Dendritic cell treated with granulocyte-macrophage colony-stimulating factor and Interleukin-4, amounts not matched to agents 40 ng/mL and 50 ng/mL, for 4 days (primary cell): ENCODE data around the gene ANKRD34A.
"Not testable (repeated sequence)": the region's sequence is repeated elsewhere in the genome, so short reads cannot be mapped to it uniquely, and the experiment has no call there.

Experiments
- H3K27ac Mint-ChIP-seq: one replicate; pipeline ENCODE4 v1.8.0; 2022; ENCODE audit warnings: mild to moderate bottlenecking, mixed read lengths
- H3K27me3 Mint-ChIP-seq: one replicate; pipeline ENCODE4 v1.8.0; 2022; ENCODE audit warnings: mild to moderate bottlenecking, mixed read lengths
- H3K36me3 Mint-ChIP-seq: one replicate; pipeline ENCODE4 v1.8.0; 2022; ENCODE audit warnings: low read depth, mixed read lengths
- H3K4me1 Mint-ChIP-seq: one replicate; pipeline ENCODE4 v1.8.0; 2022; ENCODE audit warnings: low read depth, mixed read lengths
- H3K4me3 Mint-ChIP-seq: one replicate; pipeline ENCODE4 v1.8.0; 2022; ENCODE audit warnings: mild to moderate bottlenecking, moderate library complexity, mixed read lengths
- H3K9me3 Mint-ChIP-seq: one replicate; pipeline ENCODE4 v1.8.0; 2022; ENCODE audit warnings: mixed read lengths
- intact Hi-C: fragments of 100-400 bp; cut with micrococcal nuclease; formaldehyde crosslinking; loops from one replicate; pipeline ENCODE4 v1.15.0; 2022

Gene ANKRD34A

DNA sequence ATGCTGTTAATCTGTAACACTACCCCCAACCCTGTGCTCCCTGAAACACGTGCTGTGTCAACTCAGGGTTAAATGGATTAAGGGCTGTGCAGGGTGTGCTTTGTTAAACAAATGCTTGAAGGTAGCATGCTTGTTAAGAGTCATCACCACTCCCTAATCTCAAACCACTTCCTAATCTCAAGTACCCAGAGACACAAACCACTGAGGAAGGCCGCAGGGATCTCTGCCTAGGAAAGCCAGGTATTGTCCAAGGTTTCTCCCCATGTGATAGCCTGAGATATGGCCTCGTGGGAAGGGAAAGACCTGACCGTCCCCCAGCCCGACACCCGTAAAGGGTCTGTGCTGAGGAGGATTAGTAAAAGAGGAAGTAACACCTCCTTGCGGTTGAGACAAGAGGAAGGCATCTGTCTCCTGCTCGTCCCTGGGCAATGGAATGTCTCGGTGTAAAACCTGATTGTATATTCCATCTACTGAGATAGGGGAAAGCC, 31.8 kb downstream of the ANKRD34A start:
- peaks cover 22% of the 10 kb centered on the region for H3K4me1 Mint-ChIP-seq
- intact Hi-C loops, result not testable (repeated sequence)

DNA sequence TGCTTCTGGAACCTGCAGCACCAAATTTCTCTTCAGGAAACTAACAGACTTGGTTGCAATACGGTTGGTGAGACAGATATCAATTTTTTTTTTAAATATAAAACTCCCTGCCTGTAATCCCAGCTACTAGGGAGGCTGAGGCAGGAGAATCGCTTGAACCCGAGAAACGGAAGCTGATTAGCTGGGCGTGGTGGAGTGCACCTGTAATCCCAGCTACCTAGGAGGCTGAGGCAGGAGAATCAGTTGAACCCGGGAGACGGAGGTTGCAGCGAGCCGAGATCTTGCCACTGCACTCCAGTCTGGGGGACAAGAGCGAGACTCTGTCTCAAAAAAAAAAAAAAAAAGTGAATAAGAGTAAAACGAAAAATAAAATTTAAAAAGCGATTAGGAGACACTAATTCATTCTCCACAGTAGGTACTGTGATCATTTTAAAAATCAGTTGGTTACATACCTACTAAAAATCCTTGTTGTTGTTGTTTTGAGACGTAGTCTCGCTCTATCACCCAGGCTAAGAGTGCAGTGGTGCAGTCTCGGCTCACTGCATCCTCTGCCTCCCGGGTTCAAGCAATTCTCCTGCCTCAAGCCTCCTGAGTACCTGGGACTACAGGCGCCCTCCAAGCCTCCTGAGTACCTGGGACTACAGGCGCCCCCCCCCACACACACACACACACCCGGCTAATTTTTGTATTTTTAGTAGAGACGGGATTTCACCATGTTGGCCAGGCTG, 36.3 kb downstream of the ANKRD34A start:
- H3K27me3 Mint-ChIP-seq, result no peaks in the 10 kb centered on the region
- H3K4me1 Mint-ChIP-seq, result peaks cover 16% of the 10 kb centered on the region
- no peaks in the 10 kb centered on the region for H3K9me3 Mint-ChIP-seq
- H3K4me3 Mint-ChIP-seq, result peak overlapping the region; percentile 40
- H3K27ac Mint-ChIP-seq, result no peak overlapping the region
- intact Hi-C loops, result loop anchor here (1.0 to 2.0 kb wide), 2 partner anchors 10 to 37 kb away; partner anchors contain the start of genes ANKRD34A, PEX11B and POLR3GL
- peaks cover 16% of the 10 kb centered on the region for H3K36me3 Mint-ChIP-seq

More for the DNA sequence above, 31.8 kb downstream of the ANKRD34A start:
- not testable (repeated sequence) for H3K4me3 Mint-ChIP-seq, H3K27me3 Mint-ChIP-seq, H3K27ac Mint-ChIP-seq, H3K9me3 Mint-ChIP-seq
- peaks cover 56% of the 10 kb centered on the region for H3K36me3 Mint-ChIP-seq

DNA sequence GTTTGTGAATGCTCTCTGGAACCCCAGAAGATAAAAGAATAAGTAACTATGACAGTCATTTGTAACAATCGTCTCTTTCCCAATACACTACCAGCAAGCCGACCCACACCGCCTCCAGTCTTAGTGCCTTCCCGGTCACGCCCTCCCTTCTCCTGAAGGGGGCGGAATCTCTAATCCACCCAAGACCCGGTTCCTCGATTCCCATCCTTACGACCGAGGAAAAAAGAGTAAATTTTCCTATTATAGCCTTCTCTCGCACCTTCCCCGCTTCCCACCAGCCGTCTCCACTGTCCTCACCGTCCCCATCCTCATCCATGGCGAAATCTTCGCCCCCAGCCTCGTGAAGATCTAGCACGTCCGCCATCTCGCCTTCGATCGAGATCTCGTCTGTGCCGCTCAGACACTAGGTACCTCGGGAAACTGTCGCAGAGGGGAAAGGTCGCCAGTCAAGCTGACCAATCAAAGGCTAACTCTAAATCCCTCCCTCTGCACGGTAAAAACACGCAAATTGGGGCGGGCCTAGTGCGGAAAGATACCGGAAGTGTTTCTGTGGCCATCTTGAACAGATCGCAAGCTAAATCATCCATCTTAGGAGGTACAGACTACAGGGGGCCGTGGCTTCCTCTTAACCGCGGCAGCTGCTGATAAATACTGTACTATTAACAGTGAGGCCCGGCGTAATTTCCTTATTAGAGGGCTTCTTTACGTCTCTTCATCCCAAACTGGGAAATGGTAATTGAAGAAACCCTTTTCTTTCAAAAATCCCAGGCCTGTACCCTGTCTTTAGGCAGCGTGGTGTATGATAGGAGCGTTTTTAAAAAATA, 37.1 kb downstream of the ANKRD34A start, which contains the start of gene RBM8A:
Gene RBM8A, minus strand, starts transcription at position 422 of the 824 bp plus-strand sequence. Its CDS starts 58 bp downstream, at position 364.
- no peaks in the 10 kb centered on the region for H3K9me3 Mint-ChIP-seq

DNA sequence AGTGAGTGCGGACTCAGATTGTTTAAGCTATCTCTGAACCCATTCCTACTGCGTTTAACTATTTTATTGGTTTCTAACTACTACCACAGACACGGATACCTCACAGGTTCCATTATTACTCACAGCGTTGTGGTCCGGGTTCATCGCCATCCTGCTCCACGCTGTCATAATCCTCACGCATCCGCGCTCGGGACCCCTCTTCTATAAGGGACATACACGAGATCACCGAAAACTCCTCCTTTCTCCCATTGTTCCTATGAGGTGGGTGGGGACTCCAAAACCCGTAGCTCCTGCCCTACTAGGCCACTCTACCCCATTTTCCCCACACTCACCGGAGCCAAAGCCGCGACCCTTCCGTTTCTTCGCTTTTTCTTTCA, 37.7 kb downstream of the ANKRD34A start:
- Mint-ChIP-seq H3K27me3 (no peaks in the 10 kb centered on the region), H3K4me1 (peaks cover 9% of the 10 kb centered on the region), H3K36me3 (peaks cover 13% of the 10 kb centered on the region), H3K27ac (no peak overlapping the region), H3K4me3 (no peak overlapping the region), H3K9me3 (no peaks in the 10 kb centered on the region)
- intact Hi-C loops, result loop anchor here (1.0 to 2.0 kb wide), 2 partner anchors 8 to 38 kb away; partner anchors contain the start of genes ANKRD34A, PEX11B and POLR3GL

More for the DNA sequence above, 37.1 kb downstream of the ANKRD34A start, which contains the start of gene RBM8A:
- intact Hi-C loops, result loop anchor here (1.0 to 2.0 kb wide), 2 partner anchors 9 to 38 kb away; partner anchors contain the start of genes ANKRD34A, PEX11B and POLR3GL
- Mint-ChIP-seq H3K4me1 (peaks cover 9% of the 10 kb centered on the region), H3K27me3 (no peaks in the 10 kb centered on the region), H3K36me3 (peaks cover 16% of the 10 kb centered on the region), H3K27ac (no peak within 1 kb of the TSS), H3K4me3 (peak within 1 kb of the TSS; percentile 40)

DNA sequence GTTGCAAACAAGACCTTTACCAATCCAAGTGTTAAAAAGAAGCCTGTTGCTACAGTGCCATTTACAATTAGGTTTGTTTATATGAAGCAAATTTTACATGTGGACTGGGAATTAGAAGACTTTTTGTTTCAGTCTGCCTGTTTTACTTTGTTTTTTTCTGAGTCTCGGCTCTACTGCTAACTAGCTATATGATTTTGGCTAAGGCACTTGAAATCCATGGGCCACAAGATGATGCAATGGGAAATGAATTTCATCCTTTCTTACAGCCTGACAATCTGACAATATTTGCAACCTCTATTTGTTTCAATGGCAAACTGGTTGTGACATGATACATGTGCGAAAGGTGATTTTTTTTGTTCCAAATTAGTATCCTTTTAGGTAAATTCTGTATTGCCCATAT, 42.1 kb downstream of the ANKRD34A start:
- intact Hi-C loops, result no loop called here
- Mint-ChIP-seq H3K27ac (no peak overlapping the region), H3K4me3 (no peak overlapping the region), H3K36me3 (peaks cover 11% of the 10 kb centered on the region), H3K9me3 (no peaks in the 10 kb centered on the region), H3K27me3 (no peaks in the 10 kb centered on the region), H3K4me1 (peaks cover 29% of the 10 kb centered on the region)

DNA sequence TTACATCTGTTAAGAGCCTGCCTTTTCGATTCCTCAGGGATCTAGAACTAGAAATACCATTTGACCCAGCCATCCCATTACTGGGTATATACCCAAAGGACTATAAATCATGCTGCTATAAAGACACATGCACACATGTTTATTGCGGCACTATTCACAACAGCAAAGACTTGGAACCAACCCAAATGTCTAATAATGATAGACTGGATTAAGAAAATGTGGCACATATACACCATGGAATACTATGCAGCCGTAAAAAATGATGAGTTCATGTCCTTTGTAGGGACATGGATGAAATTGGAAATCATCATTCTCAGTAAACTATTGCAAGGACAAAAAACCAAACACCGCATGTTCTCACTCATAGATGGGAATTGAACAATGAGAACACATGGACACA, 44.1 kb downstream of the ANKRD34A start:
- intact Hi-C loops, H3K4me3 Mint-ChIP-seq, H3K27ac Mint-ChIP-seq, H3K27me3 Mint-ChIP-seq, H3K9me3 Mint-ChIP-seq: not testable (repeated sequence)
- Mint-ChIP-seq H3K4me1 (peaks cover 36% of the 10 kb centered on the region), H3K36me3 (peaks cover 30% of the 10 kb centered on the region)

DNA sequence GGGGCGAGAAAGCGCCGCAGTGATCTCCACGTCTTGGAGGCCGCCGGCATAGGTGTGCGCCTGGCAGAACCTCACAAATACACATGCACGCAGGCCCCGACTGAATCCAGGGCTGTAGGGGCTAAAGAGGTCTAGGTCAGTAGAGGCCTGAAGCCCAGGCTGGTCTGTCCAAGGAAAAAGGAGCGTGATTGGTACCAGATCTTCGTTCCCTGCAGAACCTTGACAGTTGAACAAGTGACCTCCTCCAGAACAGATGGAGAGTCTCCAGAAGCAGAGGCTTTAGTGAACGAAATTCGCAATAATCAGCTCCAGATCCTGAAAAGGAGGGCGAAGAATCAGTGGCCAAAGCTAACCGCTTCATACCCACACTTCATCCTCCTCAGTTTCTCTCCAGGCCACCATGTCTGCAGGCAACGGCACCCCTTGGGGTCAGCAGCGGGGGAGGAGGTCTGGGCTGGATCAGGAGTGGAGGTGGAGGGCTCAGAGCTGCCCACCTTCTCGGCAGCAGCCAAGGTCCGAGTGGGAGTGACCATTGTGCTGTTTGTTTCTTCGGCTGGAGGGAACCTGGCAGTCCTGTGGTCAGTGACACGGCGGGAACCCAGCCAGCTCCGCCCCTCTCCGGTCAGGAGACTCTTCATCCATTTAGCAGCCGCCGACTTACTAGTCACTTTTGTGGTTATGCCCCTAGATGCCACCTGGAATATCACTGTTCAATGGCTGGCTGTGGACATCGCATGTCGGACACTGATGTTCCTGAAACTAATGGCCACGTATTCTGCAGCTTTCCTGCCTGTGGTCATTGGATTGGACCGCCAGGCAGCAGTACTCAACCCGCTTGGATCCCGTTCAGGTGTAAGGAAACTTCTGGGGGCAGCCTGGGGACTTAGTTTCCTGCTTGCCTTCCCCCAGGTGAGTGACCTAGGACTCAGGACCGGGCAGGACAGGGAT, 45.1 kb downstream of the ANKRD34A start:
- Mint-ChIP-seq H3K4me1 (peaks cover 36% of the 10 kb centered on the region), H3K9me3 (no peaks in the 10 kb centered on the region), H3K27ac (peak overlapping the region; percentile 69), H3K4me3 (peak overlapping the region; percentile 81), H3K36me3 (peaks cover 41% of the 10 kb centered on the region), H3K27me3 (no peaks in the 10 kb centered on the region)
- intact Hi-C loops, result loop anchor here (1.0 kb wide), 1 partner anchor 8 kb away; the partner anchor contains the start of gene RBM8A

DNA sequence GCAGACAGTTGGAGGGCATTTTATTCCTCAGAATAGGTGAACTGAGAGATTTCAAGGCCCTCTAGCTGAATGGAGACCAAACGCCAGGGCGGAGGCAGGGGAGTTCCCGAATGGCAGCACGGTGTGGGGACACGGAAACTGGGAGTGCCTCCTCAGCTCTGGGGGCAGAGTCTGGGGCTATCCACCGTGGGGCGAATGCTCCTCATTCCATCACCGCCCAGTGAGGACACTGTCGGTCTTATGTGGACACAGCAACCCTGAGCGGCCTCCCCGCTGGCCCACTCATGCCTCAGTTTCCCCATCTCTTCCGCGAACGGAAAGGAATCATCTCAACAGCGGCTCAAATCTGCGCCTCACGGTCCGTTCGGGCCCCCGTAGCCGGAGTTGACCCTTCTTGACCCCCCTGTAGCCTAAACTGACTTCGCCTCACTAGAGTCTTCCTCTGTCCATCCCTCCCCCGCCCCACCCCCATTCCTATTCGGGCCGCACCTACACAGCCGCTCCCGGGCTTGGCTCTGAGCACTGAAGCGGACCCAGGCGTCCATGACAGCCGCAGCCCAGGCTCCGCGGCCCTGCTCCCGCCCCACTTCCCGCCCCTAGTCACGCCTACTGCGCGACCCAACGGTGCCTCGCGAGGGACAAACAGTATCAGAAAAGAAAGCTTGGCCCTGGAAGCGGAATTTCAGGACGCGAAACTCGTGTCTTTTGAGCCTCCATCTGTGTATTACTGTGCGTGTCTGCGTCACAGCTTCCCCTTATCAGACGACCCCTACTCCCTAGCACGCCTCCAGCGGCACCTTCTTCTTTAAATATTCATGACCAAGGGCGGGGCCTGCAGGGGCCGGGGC, 46.0 kb downstream of the ANKRD34A start, which contains the start of gene PEX11B:
Gene PEX11B, minus strand, starts transcription at position 574 of the 848 bp plus-strand sequence. Its CDS starts 29 bp downstream, at position 545.
- Mint-ChIP-seq H3K9me3 (no peaks in the 10 kb centered on the region), H3K36me3 (peaks cover 50% of the 10 kb centered on the region), H3K4me3 (peak within 1 kb of the TSS; percentile 81), H3K27me3 (no peaks in the 10 kb centered on the region), H3K27ac (peak within 1 kb of the TSS; percentile 69), H3K4me1 (peaks cover 36% of the 10 kb centered on the region)
- intact Hi-C loops, result loop anchor here (1.0 kb wide), 1 partner anchor 9 kb away; the partner anchor contains the start of gene RBM8A

DNA sequence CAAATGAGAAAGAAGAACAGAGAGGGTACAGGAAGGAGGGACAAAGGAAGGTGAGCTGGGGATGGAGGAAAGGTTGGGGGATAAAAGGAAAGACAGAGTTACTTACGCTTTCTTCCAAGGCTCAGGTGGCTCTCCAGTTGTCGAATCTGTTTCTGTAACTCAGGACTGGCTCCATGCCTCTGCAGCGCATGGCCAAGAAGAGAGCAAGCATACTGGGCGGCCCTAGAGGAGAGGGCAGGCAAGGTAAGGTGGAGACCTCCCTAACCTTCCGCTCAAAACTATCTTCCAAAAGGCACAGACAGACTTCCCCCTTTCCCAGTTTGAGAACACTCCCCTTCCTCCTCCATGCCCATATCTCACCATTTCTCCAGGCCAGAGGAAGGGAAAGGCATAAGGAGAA, 46.8 kb downstream of the ANKRD34A start:
- H3K4me3 Mint-ChIP-seq, result peak overlapping the region; percentile 81
- no peaks in the 10 kb centered on the region for H3K27me3 Mint-ChIP-seq
- peaks cover 36% of the 10 kb centered on the region for H3K4me1 Mint-ChIP-seq
- peak overlapping the region; percentile 69 for H3K27ac Mint-ChIP-seq
- no peaks in the 10 kb centered on the region for H3K9me3 Mint-ChIP-seq
- intact Hi-C loops, result no loop called here
- H3K36me3 Mint-ChIP-seq, result peaks cover 57% of the 10 kb centered on the region

DNA sequence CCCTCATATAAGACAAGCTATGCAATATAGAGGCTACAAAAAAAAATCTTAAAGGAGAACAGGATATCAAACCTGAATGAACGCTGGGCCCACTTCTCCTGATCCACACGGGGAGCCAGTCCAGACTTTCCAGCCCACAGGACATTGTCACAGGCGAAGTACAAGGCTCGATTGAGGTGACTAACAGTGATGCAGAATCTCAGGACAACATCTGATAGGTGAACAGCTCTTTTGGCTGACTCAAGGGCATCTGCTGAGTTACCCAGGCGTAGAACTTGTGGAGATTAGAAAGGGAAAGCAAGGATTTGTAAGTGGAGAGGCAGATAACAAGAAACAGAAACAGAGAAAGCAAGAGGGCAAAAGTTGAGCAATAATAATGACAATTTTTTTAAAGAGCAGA, 47.6 kb downstream of the ANKRD34A start:
- Mint-ChIP-seq H3K36me3 (peaks cover 66% of the 10 kb centered on the region), H3K4me1 (peaks cover 36% of the 10 kb centered on the region), H3K9me3 (no peaks in the 10 kb centered on the region), H3K27ac (peak overlapping the region; percentile 35), H3K4me3 (no peak overlapping the region), H3K27me3 (no peaks in the 10 kb centered on the region)
- intact Hi-C loops, result no loop called here

DNA sequence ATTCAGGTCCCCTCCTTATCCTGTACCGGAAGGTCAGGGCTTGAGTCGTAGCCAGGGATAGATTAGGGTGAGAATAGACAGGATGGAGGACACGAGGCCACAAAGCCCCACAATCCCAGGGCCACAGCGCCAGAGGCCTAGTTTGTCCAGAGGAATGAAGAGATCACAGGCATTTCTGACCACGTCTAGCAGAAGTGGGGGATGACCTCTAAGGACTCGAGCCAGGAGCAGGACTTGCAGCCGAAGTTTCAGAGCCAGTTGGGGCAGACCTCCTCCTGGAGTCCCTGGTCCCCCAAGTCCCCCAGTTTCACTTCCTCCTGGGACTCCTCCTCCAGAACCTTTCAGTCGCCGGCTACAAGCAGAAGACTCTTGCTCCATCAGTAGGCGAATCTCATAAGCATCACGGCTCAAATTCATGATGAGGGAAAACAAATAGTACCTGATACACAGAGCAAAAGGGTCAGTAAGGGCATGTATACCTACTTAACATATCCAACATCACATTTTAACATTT, 52.2 kb downstream of the ANKRD34A start:
- Mint-ChIP-seq H3K36me3 (peaks cover 68% of the 10 kb centered on the region), H3K27me3 (no peaks in the 10 kb centered on the region), H3K4me1 (peaks cover 6% of the 10 kb centered on the region), H3K9me3 (no peaks in the 10 kb centered on the region), H3K27ac (no peak overlapping the region), H3K4me3 (no peak overlapping the region)
- intact Hi-C loops, result loop anchor here (5.0 kb wide), 1 partner anchor 65 kb away; the partner anchor contains the start of gene NUDT17
